Fibroblast of pulmonary artery (primary cell): ENCODE measurements around the gene FAM181B.

Experiments used
- DNase-seq: peaks from one replicate; pipeline ENCODE4 v3.0.0-alpha.2; 2010; ENCODE audit warnings: low read depth
- H3K4me3 ChIP-seq: replicated peaks from 2 replicates; pipeline ENCODE4 v1.5.1; 2011; ENCODE audit warnings: low read depth, mild to moderate bottlenecking, control low read depth, low read length, moderate library complexity
- CTCF ChIP-seq: IDR thresholded peaks from 2 replicates; pipeline ENCODE4 v1.5.1; 2011; ENCODE audit warnings: mild to moderate bottlenecking, control low read depth, low read length, inconsistent platforms; ENCODE audit errors: missing control alignments

The FAM181B gene

DNA sequence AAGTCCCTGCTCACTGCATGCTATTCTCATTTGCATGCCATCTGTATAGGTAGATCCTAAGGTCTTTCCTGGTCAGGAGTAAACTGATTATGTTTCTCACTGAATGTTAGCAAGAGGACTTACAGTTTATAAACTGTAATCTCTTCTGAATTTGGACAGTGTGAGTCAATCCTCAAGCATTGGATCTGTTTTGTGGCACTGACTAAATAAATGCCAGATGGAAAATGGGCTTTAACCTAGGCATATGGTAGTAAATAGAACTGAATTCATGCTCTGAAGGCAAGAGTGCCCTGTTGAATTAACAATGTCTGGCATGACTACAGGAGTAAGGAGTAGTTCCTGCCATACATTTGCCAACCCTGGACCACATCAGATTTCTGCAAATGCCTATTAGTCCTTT is 11.4 kb downstream of the FAM181B start:
- no peak overlapping the region for H3K4me3 ChIP-seq
- no peak for DNase-seq
- TF ChIP-seq CTCF: no peak

DNA sequence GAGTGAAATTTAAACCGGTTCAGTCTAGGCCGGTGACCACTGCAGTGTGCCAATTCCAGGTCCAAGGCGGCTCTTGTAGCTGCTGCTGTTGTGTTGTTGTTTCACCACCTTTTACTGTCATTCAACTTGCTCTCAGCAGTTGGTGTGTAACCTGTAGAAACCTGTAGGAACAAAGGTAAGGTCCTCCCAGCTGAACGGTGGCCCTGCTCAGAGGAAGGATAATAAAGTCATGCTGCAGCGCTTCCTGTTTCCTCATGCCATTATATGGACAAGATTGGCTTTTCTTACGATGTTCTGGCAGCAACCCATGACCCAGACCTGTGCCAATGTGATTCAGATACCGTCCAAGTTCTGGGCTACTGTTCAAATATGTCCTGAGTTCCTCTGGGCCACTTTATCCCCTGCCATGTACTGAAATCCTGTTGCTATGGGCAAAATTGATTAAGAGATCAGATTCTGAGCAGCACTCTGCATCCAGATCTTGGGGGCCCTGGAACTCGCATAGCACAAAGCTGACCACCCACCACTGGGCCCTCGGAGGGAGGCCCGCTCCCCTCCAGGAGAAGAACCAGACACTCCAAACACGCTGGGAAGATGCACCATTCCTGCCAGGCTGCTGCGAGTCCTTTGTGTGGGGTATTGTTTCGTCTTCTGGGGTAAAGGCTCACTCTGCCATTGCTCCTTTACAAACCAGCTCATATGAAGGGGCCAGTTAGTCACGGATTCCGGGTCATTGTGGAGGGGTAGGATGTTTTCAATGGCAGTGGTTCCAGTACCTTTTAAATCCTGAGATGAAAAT is 13.2 kb downstream of the FAM181B start:
- no peak for TF ChIP-seq CTCF
- no peak for DNase-seq
- H3K4me3 ChIP-seq: no peak overlapping the region

GRCh38 chr11:82719361-82720105 is 14.1 kb downstream of the FAM181B start:
- H3K4me3 ChIP-seq: no peak overlapping the region
- no peak for DNase-seq
- TF ChIP-seq CTCF: no peak

DNA sequence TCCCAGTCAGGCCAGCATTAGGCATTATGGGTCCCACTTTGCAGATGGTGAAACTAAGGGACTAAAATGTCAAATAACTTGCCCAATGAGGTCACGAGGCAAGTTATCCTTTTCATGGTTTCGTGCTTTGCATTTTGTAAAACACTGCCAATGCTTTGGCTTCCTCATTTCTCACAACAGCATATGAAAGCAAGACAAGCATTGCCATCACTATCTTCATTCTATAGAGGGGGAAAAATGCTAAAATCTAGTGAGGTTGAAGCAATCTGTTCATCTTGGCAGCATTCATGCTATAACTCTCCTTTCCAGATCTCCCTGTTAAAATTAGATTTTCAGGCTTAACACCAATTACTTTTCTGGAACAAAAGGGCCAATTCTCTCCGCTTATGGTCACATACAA is 14.8 kb downstream of the FAM181B start:
- DNase-seq: no peak
- no peak for TF ChIP-seq CTCF
- H3K4me3 ChIP-seq: no peak overlapping the region

DNA sequence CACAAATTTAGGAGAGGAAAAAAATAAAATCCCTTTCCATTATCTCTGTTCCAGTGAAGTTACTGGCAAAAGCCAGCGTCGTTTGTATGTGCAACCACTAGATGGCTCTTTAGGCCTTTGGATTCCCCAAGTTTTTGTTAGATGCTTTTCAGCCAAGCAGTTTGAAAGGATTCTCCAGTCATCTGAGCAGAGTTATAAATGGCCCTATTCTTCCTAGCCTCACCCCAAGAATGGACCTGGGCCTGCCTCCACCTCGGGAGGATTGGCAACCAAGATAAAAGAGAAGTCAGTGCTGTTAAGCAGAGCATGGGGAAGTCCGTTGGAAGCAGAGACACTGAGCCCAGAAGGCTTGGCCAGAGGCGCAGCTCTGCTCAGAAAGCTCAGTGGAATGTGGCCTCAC is 15.4 kb downstream of the FAM181B start:
- no peak overlapping the region for H3K4me3 ChIP-seq
- TF ChIP-seq CTCF: peak; percentile 80
- peak; percentile 60 for DNase-seq

GRCh38 chr11:82714346-82715174 is 19.1 kb downstream of the FAM181B start:
- no peak for TF ChIP-seq CTCF
- H3K4me3 ChIP-seq: no peak overlapping the region
- peak; percentile 11 for DNase-seq
